ENCODE measurements around the gene ATP6V0B.
A peak's percentile ranks its signal among the peaks of the same experiment; 100 is the strongest.

- peak; percentile 69 to 94 (median 84) for TF ChIP-seq CTCF (IDR thresholded peaks at IDR 0.05)
- peak in 2 of 4 donors; percentile 66 to 79 for TF ChIP-seq POLR2A (IDR thresholded peaks at IDR 0.05)
Observed at GRCh38 chr1:43946236-43947060, 28.3 kb upstream of the ATP6V0B start, which contains the start of gene IPO13.
